ENCODE measurements around the gene NFE2L3. TPM values are rescaled to one million over a fixed set of nuclear protein-coding genes. Genes with fewer than 3 reads are reported as not detected.

The NFE2L3 gene
- total and polyA plus RNA-seq, 2 donors (not counting 1 experiment from before 2014, with no cell fraction given) = 1.4 to 1.6 TPM

GRCh38 chr7:26165950-26166683 lies 14.1 kb downstream of the NFE2L3 start:
- intact Hi-C loops (cut with micrococcal nuclease) = no loop called here
- Histone ChIP-seq H4K20me1 (ENCODE audit: control insufficient read depth, insufficient read depth, low read length, poor library complexity, severe bottlenecking) (no peaks in the 10 kb centered on the region), H3K36me3 (replicated peaks in 1 of 2; ENCODE audit: control extremely low read depth in 1 of 2, control insufficient read depth in 1 of 2, extremely low read depth in 1 of 2, insufficient read depth in 2 of 2, low read length in 1 of 2) (peaks cover 0 to 6% of the 10 kb centered on the region in 2 experiments), H2AFZ (ENCODE audit: insufficient read depth, low read depth, low read length, poor library complexity, severe bottlenecking) (no peak overlapping the region), H3K27ac (ENCODE audit: low read length in 2 of 2) (no peak overlapping the region), H3K27me3 (replicated peaks in 1 of 4; ENCODE audit: control extremely low read depth in 1 of 4, control insufficient read depth in 3 of 4, insufficient read depth in 4 of 4, low read length in 3 of 4) (no peaks in the 10 kb centered on the region), H3K9me3 (ENCODE audit: control extremely low read depth in 1 of 3, control insufficient read depth in 2 of 3, insufficient read depth in 1 of 3, low read length in 2 of 3) (no peaks in the 10 kb centered on the region), H3K4me2 (replicated peaks; ENCODE audit: low read depth, low read length, poor library complexity, severe bottlenecking) (no peak overlapping the region), H3K79me2 (ENCODE audit: control insufficient read depth, insufficient read depth, low read length) (no peaks in the 10 kb centered on the region), H3K4me1 (ENCODE audit: control insufficient read depth in 2 of 2, insufficient read depth in 2 of 2, low read length in 2 of 2) (peaks cover 0 to 7% of the 10 kb centered on the region in 2 donors), H3K9ac (ENCODE audit: low read length) (no peak overlapping the region), H3K4me3 (ENCODE audit: control extremely low read depth in 1 of 5, extremely low read depth in 1 of 5, insufficient read depth in 1 of 5, low read depth in 2 of 5, low read length in 4 of 5) (no peak overlapping the region)
- H3K4me1 Mint-ChIP-seq = peaks cover 7% of the 10 kb centered on the region
- H3K27me3 Mint-ChIP-seq = no peaks in the 10 kb centered on the region
- no peak for DNase-seq
- POLR2A ChIA-PET = interaction anchor here (0.6 kb wide), 1 partner anchor 179 kb away, joined by 7 read pairs; no protein-coding TSS in a partner anchor
- H3K4me3 Mint-ChIP-seq = no peak overlapping the region
- ATAC-seq (ENCODE audit: low read depth) = no peak
- no peaks in the 10 kb centered on the region for H3K9me3 Mint-ChIP-seq (ENCODE audit: insufficient read depth)
- CTCF ChIA-PET = interaction anchor here (0.9 to 1.6 kb wide), 5 partner anchors 25 to 203 kb away, joined by 3 to 5 read pairs (median 3); no protein-coding TSS in a partner anchor
- TF ChIP-seq EZH2 (IDR thresholded peaks at IDR 0.05; ENCODE audit: borderline replicate concordance, insufficient read depth, low read depth, low read length, poor library complexity, severe bottlenecking) (no peak), CTCF (IDR thresholded peaks at IDR 0.05) (no peak)
- WGBS (ENCODE audit: insufficient coverage) = 97% methylated on average over 8 of the region's 9 CpGs
- H3K27ac Mint-ChIP-seq = no peak overlapping the region

- H3K4me1 Mint-ChIP-seq = peaks cover 7% of the 10 kb centered on the region
- no peaks in the 10 kb centered on the region for H3K27me3 ChIP-seq (replicated peaks in 1 of 4; ENCODE audit: control extremely low read depth in 1 of 4, control insufficient read depth in 3 of 4, insufficient read depth in 4 of 4, low read length in 3 of 4)
- no peaks in the 10 kb centered on the region for H3K79me2 ChIP-seq (ENCODE audit: control insufficient read depth, insufficient read depth, low read length)
- H3K4me3 ChIP-seq (ENCODE audit: control extremely low read depth in 1 of 5, extremely low read depth in 1 of 5, insufficient read depth in 1 of 5, low read depth in 2 of 5, low read length in 4 of 5) = no peak overlapping the region
- H3K27me3 Mint-ChIP-seq = no peaks in the 10 kb centered on the region
- DNase-seq (no peak), ATAC-seq (ENCODE audit: low read depth) (no peak)
- TF ChIP-seq CTCF (IDR thresholded peaks at IDR 0.05) (no peak), EZH2 (IDR thresholded peaks at IDR 0.05; ENCODE audit: borderline replicate concordance, insufficient read depth, low read depth, low read length, poor library complexity, severe bottlenecking) (no peak)
- WGBS (ENCODE audit: insufficient coverage) = 75% methylated on average over 3 of the region's 5 CpGs
- CTCF ChIA-PET = interaction anchor here (0.9 to 1.6 kb wide), 6 partner anchors 30 to 274 kb away, joined by 3 to 5 read pairs (median 3); no protein-coding TSS in a partner anchor
- no peak overlapping the region for H3K4me2 ChIP-seq (replicated peaks; ENCODE audit: low read depth, low read length, poor library complexity, severe bottlenecking)
- peaks cover 0 to 7% of the 10 kb centered on the region in 2 donors for H3K4me1 ChIP-seq (ENCODE audit: control insufficient read depth in 2 of 2, insufficient read depth in 2 of 2, low read length in 2 of 2)
- peaks cover 0 to 6% of the 10 kb centered on the region in 2 experiments for H3K36me3 ChIP-seq (replicated peaks in 1 of 2; ENCODE audit: control extremely low read depth in 1 of 2, control insufficient read depth in 1 of 2, extremely low read depth in 1 of 2, insufficient read depth in 2 of 2, low read length in 1 of 2)
- no peak overlapping the region for H3K27ac Mint-ChIP-seq
- no peaks in the 10 kb centered on the region for H3K9me3 ChIP-seq (ENCODE audit: control extremely low read depth in 1 of 3, control insufficient read depth in 2 of 3, insufficient read depth in 1 of 3, low read length in 2 of 3)
- no peak overlapping the region for H2AFZ ChIP-seq (ENCODE audit: insufficient read depth, low read depth, low read length, poor library complexity, severe bottlenecking)
- no peaks in the 10 kb centered on the region for H4K20me1 ChIP-seq (ENCODE audit: control insufficient read depth, insufficient read depth, low read length, poor library complexity, severe bottlenecking)
- no peak overlapping the region for H3K27ac ChIP-seq (ENCODE audit: low read length in 2 of 2)
- H3K9me3 Mint-ChIP-seq (ENCODE audit: insufficient read depth) = no peaks in the 10 kb centered on the region
- intact Hi-C loops (cut with micrococcal nuclease) = no loop called here
- no peak overlapping the region for H3K4me3 Mint-ChIP-seq
- no peak overlapping the region for H3K9ac ChIP-seq (ENCODE audit: low read length)
- POLR2A ChIA-PET = no interaction called here
These were observed 14.8 kb downstream of the NFE2L3 start for GRCh38 chr7:26166684-26167266.
